Panc1 (cell line): ENCODE measurements around the gene COPZ1. TPM values are rescaled to one million over a fixed set of nuclear protein-coding genes. Genes with fewer than 3 reads are reported as not detected.

Experiments used
- ATAC-seq: fragments of 200-7000 bp; cut with Tn5 transposase; 2 replicates; pipeline ENCODE4 v1.9.1; 2020; ENCODE audit warnings: mild to moderate bottlenecking, moderate library complexity
- BruUV-seq: library from RNA; stranded (reverse); fragments of 400-500 nt; replicated peaks from 2 replicates; lab custom pipeline; 2021; lab: Mats Ljungman, UMichigan
- CTCF ChIA-PET: fragments of 300-600 bp; sonication (Branson Sonifier 250); formaldehyde crosslinking; loops from one replicate; lab custom pipeline; 2022; ENCODE audit warnings: antibody characterized with exemption; lab: Charles Lee
- POLR2A ChIA-PET: fragments of 300-600 bp; sonication (Branson Sonifier 250); formaldehyde crosslinking; loops from one replicate; lab custom pipeline; 2022; ENCODE audit warnings: antibody characterized with exemption; lab: Charles Lee
- DNase-seq: peaks from one replicate; pipeline ENCODE4 v3.0.0-alpha.2; 2010; ENCODE audit warnings: low read depth, low spot score
- H3K27ac ChIP-seq: 2 replicates; pipeline ENCODE4 v1.5.1; 2011; ENCODE audit warnings: mild to moderate bottlenecking, low read length, inconsistent platforms
- H3K27me3 ChIP-seq: fragments of 200-500 bp; sonication (Bioruptor generic); 2 replicates; pipeline ENCODE4 v1.6.0; 2014; ENCODE audit warnings: low read length, inconsistent platforms; ENCODE audit not compliant: control insufficient read depth, insufficient read depth
- H3K36me3 ChIP-seq: fragments of 200-500 bp; sonication (Bioruptor generic); 2 replicates; pipeline ENCODE4 v1.5.1; 2014; ENCODE audit warnings: inconsistent platforms, mild to moderate bottlenecking, low read length, moderate library complexity; ENCODE audit not compliant: control insufficient read depth, insufficient read depth
- H3K4me1 ChIP-seq: 2 replicates; pipeline ENCODE4 v1.5.1; 2011; ENCODE audit warnings: inconsistent platforms, mild to moderate bottlenecking, low read length, moderate library complexity; ENCODE audit not compliant: control insufficient read depth, insufficient read depth
- H3K4me3 ChIP-seq, 2 experiments: 2 replicates each; pipeline ENCODE4 v1.5.1; 2011 to 2012; ENCODE audit warnings: low read depth in 2 of 2, low read length in 2 of 2, mild to moderate bottlenecking in 2 of 2, inconsistent platforms in 1 of 2, moderate library complexity in 1 of 2
- H3K9me3 ChIP-seq: fragments of 200-500 bp; sonication (Bioruptor generic); 2 replicates; pipeline ENCODE4 v1.5.1; 2014; ENCODE audit warnings: low read depth, mild to moderate bottlenecking, inconsistent platforms, low read length, moderate library complexity; ENCODE audit not compliant: control insufficient read depth, insufficient read depth
- POLR2AphosphoS5 ChIP-seq: IDR thresholded peaks from 2 replicates; pipeline ENCODE4 v1.6.1; 2012; ENCODE audit warnings: mild to moderate bottlenecking, low read depth, low read length, moderate library complexity
- SIN3A ChIP-seq: IDR thresholded peaks from 2 replicates; pipeline ENCODE4 v1.6.1; 2012; ENCODE audit warnings: low read depth, mild to moderate bottlenecking, low read length, moderate library complexity, borderline replicate concordance; ENCODE audit not compliant: insufficient read depth
- TCF7L2 ChIP-seq: IDR thresholded peaks from 2 replicates; pipeline ENCODE4 v1.6.1; 2011; ENCODE audit warnings: mild to moderate bottlenecking, low read depth, low read length, inconsistent platforms
- in situ Hi-C: cut with HindIII; loops from 2 replicates; pipeline ENCODE4 v1.10.0; 2016; ENCODE audit warnings: low sequenced_read_pairs, low pct_unique_long_range_greater_than_20kb
- intact Hi-C: fragments of 100-400 bp; cut with micrococcal nuclease; formaldehyde crosslinking; loops from one replicate; pipeline ENCODE4 v1.10.0; 2022; ENCODE audit not compliant: unreplicated experiment
- total RNA-seq: library from RNA; stranded (reverse); gene quantifications from one replicate; pipeline ENCODE4 v1.2.1, GENCODE V29; 2021; ENCODE audit not compliant: unreplicated experiment
- TF ChIP-seq, protein P1 (sequence below): fragments of 450-650 bp; IDR thresholded peaks from 2 replicates; pipeline ENCODE4 v1.5.1; 2017; ENCODE audit warnings: mild to moderate bottlenecking
- TF ChIP-seq, protein P2 (sequence below), 2 experiments: IDR thresholded peaks; 2 replicates each; pipeline ENCODE4 v1.6.1; 2011 to 2012; ENCODE audit warnings: low read depth in 2 of 2, control low read depth in 1 of 2, low read length in 1 of 2, mild to moderate bottlenecking in 1 of 2, moderate library complexity in 1 of 2; ENCODE audit not compliant: insufficient read depth in 1 of 2

Gene COPZ1
- total RNA-seq, 1 experiment from 2014 or later = 175 TPM

DNA sequence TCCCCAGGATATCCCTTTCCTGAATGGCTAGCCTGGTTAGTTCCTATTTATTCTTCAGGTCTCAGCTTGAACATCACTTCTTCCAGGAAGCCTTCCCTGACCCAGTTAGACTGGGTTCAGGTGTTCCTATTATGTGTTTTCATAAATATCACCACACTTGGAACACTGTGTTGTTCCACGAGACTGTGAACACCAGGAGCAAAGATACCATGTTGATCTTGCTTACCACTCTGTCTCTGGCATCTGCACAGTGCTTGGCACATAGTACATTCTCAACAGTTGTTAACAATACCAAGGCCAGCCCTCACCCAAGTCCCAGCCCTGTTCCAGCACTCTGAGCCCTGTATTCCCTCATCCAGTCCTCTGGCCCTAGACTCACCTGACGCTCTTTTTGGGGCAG is 73.3 kb downstream of the COPZ1 start:
- Histone ChIP-seq H3K4me1 (no peaks in the 10 kb centered on the region), H3K27ac (no peak overlapping the region), H3K9me3 (no peaks in the 10 kb centered on the region), H3K27me3 (no peaks in the 10 kb centered on the region), H3K36me3 (peaks cover 7% of the 10 kb centered on the region), H3K4me3 (no peak overlapping the region)
- ChIA-PET POLR2A (no interaction called here), CTCF (interaction anchor here (0.6 to 2.4 kb wide), 3 partner anchors 13 to 55 kb away, joined by 3 to 72 read pairs (median 6); no protein-coding TSS in a partner anchor)
- ATAC-seq (no peak), DNase-seq (no peak)
- in situ Hi-C loops = no loop called here
- TF ChIP-seq SIN3A (no peak), TCF7L2 (no peak), POLR2AphosphoS5 (no peak)
- TF ChIP-seq, protein P1, sequence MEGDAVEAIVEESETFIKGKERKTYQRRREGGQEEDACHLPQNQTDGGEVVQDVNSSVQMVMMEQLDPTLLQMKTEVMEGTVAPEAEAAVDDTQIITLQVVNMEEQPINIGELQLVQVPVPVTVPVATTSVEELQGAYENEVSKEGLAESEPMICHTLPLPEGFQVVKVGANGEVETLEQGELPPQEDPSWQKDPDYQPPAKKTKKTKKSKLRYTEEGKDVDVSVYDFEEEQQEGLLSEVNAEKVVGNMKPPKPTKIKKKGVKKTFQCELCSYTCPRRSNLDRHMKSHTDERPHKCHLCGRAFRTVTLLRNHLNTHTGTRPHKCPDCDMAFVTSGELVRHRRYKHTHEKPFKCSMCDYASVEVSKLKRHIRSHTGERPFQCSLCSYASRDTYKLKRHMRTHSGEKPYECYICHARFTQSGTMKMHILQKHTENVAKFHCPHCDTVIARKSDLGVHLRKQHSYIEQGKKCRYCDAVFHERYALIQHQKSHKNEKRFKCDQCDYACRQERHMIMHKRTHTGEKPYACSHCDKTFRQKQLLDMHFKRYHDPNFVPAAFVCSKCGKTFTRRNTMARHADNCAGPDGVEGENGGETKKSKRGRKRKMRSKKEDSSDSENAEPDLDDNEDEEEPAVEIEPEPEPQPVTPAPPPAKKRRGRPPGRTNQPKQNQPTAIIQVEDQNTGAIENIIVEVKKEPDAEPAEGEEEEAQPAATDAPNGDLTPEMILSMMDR = no peak
- TF ChIP-seq, protein P2, sequence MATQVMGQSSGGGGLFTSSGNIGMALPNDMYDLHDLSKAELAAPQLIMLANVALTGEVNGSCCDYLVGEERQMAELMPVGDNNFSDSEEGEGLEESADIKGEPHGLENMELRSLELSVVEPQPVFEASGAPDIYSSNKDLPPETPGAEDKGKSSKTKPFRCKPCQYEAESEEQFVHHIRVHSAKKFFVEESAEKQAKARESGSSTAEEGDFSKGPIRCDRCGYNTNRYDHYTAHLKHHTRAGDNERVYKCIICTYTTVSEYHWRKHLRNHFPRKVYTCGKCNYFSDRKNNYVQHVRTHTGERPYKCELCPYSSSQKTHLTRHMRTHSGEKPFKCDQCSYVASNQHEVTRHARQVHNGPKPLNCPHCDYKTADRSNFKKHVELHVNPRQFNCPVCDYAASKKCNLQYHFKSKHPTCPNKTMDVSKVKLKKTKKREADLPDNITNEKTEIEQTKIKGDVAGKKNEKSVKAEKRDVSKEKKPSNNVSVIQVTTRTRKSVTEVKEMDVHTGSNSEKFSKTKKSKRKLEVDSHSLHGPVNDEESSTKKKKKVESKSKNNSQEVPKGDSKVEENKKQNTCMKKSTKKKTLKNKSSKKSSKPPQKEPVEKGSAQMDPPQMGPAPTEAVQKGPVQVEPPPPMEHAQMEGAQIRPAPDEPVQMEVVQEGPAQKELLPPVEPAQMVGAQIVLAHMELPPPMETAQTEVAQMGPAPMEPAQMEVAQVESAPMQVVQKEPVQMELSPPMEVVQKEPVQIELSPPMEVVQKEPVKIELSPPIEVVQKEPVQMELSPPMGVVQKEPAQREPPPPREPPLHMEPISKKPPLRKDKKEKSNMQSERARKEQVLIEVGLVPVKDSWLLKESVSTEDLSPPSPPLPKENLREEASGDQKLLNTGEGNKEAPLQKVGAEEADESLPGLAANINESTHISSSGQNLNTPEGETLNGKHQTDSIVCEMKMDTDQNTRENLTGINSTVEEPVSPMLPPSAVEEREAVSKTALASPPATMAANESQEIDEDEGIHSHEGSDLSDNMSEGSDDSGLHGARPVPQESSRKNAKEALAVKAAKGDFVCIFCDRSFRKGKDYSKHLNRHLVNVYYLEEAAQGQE (IDR thresholded peaks at IDR 0.05; ENCODE audit: insufficient read depth in 1 of 2, low read depth in 2 of 2, low read length in 1 of 2) = no peak
- intact Hi-C loops = no loop called here
- BruUV-seq = no TSS peak

DNA sequence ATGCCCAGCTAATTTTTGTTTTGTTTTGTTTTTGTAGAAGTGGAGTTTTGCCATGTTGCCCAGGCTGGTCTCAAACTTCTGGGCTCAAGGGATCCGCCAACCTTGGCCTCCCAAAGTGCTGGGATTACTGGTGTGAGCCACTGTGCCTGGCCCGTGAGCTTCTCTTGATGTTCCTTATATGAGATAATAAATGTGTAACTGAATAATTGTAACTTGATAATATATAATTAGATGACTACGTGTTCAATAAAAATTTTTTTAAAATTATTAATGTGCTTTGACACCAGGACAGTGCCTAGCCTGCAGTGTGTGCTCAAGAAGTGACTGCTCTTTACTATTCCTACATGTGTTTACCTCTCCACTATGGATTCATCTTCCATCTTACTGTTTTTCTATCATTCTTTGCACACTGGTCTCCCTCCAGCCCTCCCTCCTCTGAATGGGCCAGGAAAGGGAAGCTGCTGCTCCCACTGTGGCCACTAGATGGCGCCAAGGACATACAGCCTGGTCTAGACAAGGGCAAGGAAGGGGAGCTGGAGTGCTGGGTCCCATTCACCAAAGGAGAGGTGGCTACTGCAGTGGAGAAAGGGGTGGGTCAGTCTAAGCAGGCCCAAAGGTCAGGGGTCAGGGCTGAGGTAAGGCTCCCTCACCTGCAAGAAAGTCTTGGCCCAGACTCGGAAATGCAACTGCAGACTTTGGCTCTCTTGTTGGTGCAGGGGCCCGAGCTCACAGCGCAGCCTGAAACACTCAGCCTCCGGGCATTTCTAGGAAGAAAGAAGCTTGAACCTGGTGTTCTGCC is 74.3 kb downstream of the COPZ1 start:
- Histone ChIP-seq H3K27ac (no peak overlapping the region), H3K9me3 (no peaks in the 10 kb centered on the region), H3K27me3 (no peaks in the 10 kb centered on the region), H3K4me1 (no peaks in the 10 kb centered on the region), H3K4me3 (no peak overlapping the region), H3K36me3 (peaks cover 7% of the 10 kb centered on the region)
- ChIA-PET POLR2A (interaction anchor here (0.7 to 1.1 kb wide), 2 partner anchors 26 to 48 kb away, joined by 3 read pairs; no protein-coding TSS in a partner anchor), CTCF (interaction anchor here (0.5 to 2.4 kb wide), 21 partner anchors 10 to 190 kb away, joined by 3 to 72 read pairs (median 4); partner anchors contain the start of gene ZNF385A)
- in situ Hi-C loops = no loop called here
- DNase-seq (peak; percentile 67), ATAC-seq (peak; percentile 93)
- TF ChIP-seq, protein P1 = peak; percentile 98
- TF ChIP-seq POLR2AphosphoS5 = no peak
- no TSS peak for BruUV-seq
- intact Hi-C loops = loop anchor here (1.0 kb wide), 1 partner anchor 40 kb away; no protein-coding TSS in a partner anchor
